ENCODE results near the gene OR7D2.

OR7D2 gene

GRCh38 chr19:9178901-9179300 lies at the start of gene OR7D2:
Gene OR7D2 (plus strand): TSS chr19:9178979. CDS start chr19:9185782, 6,803 bp downstream.
- in situ Hi-C loops (cut with MboI; ENCODE audit: low sequenced_read_pairs), result no loop called here

- in situ Hi-C loops (cut with MboI; ENCODE audit: low sequenced_read_pairs), result no loop called here
Observed at GRCh38 chr19:9130965-9131364, 47.8 kb upstream of the OR7D2 start.

GRCh38 chr19:9132422-9132821 lies 46.4 kb upstream of the OR7D2 start:
- in situ Hi-C loops (cut with MboI; ENCODE audit: low sequenced_read_pairs), result no loop called here

- in situ Hi-C loops (cut with MboI; ENCODE audit: low sequenced_read_pairs), result no loop called here
Observed at GRCh38 chr19:9139609-9140158, 39.1 kb upstream of the OR7D2 start.

- in situ Hi-C loops (cut with MboI; ENCODE audit: low sequenced_read_pairs), result no loop called here
Observed at GRCh38 chr19:9140159-9140874, 38.5 kb upstream of the OR7D2 start, which contains the start of gene ZNF317. Gene ZNF317 (plus strand): TSS chr19:9140397. CDS start chr19:9156017, 15,620 bp downstream.

GRCh38 chr19:9144920-9145319 lies 33.9 kb upstream of the OR7D2 start:
- in situ Hi-C loops (cut with MboI; ENCODE audit: low sequenced_read_pairs), result no loop called here

- in situ Hi-C loops (cut with MboI; ENCODE audit: low sequenced_read_pairs), result no loop called here
Observed at GRCh38 chr19:9146882-9147281, 31.9 kb upstream of the OR7D2 start.

- in situ Hi-C loops (cut with MboI; ENCODE audit: low sequenced_read_pairs), result no loop called here
Observed at GRCh38 chr19:9148697-9149096, 30.1 kb upstream of the OR7D2 start.

GRCh38 chr19:9149997-9150396 lies 28.8 kb upstream of the OR7D2 start:
- in situ Hi-C loops (cut with MboI; ENCODE audit: low sequenced_read_pairs), result no loop called here

GRCh38 chr19:9150650-9151049 lies 28.1 kb upstream of the OR7D2 start:
- in situ Hi-C loops (cut with MboI; ENCODE audit: low sequenced_read_pairs), result no loop called here

GRCh38 chr19:9151367-9151766 lies 27.4 kb upstream of the OR7D2 start:
- in situ Hi-C loops (cut with MboI; ENCODE audit: low sequenced_read_pairs), result no loop called here

GRCh38 chr19:9155591-9155990 lies 23.2 kb upstream of the OR7D2 start:
- in situ Hi-C loops (cut with MboI; ENCODE audit: low sequenced_read_pairs), result no loop called here

GRCh38 chr19:9156304-9156703 lies 22.5 kb upstream of the OR7D2 start:
- in situ Hi-C loops (cut with MboI; ENCODE audit: low sequenced_read_pairs), result no loop called here

- in situ Hi-C loops (cut with MboI; ENCODE audit: low sequenced_read_pairs), result no loop called here
Observed at GRCh38 chr19:9159891-9160290, 18.9 kb upstream of the OR7D2 start.

- in situ Hi-C loops (cut with MboI; ENCODE audit: low sequenced_read_pairs), result no loop called here
Observed at GRCh38 chr19:9161427-9161826, 17.4 kb upstream of the OR7D2 start.

- in situ Hi-C loops (cut with MboI; ENCODE audit: low sequenced_read_pairs), result no loop called here
Observed at GRCh38 chr19:9165261-9165660, 13.5 kb upstream of the OR7D2 start.

- in situ Hi-C loops (cut with MboI; ENCODE audit: low sequenced_read_pairs), result no loop called here
Observed at GRCh38 chr19:9166846-9167245, 11.9 kb upstream of the OR7D2 start.

GRCh38 chr19:9171393-9171991 lies 7.3 kb upstream of the OR7D2 start:
- in situ Hi-C loops (cut with MboI; ENCODE audit: low sequenced_read_pairs), result no loop called here

- in situ Hi-C loops (cut with MboI; ENCODE audit: low sequenced_read_pairs), result no loop called here
Observed at GRCh38 chr19:9175326-9175725, 3.5 kb upstream of the OR7D2 start.

GRCh38 chr19:9183000-9183399 lies 4.2 kb downstream of the OR7D2 start:
- in situ Hi-C loops (cut with MboI; ENCODE audit: low sequenced_read_pairs), result no loop called here

GRCh38 chr19:9187191-9187590 lies 8.4 kb downstream of the OR7D2 start:
- in situ Hi-C loops (cut with MboI; ENCODE audit: low sequenced_read_pairs), result no loop called here

- in situ Hi-C loops (cut with MboI; ENCODE audit: low sequenced_read_pairs), result no loop called here
Observed at GRCh38 chr19:9189535-9189934, 10.8 kb downstream of the OR7D2 start.
